Endothelial cell of umbilical vein (primary cell): Measurements from ENCODE around the gene VPS37C.

Experiments used
- CTCF ChIP-seq, 2 donors: IDR thresholded peaks; 1 replicate in 1 of 2; 2 replicates in 1 of 2; pipeline ENCODE4 v1.5.1; 2011; ENCODE audit warnings: low read length in 2 of 2, mild to moderate bottlenecking in 2 of 2, moderate library complexity in 2 of 2, control low read depth in 1 of 2, inconsistent platforms in 1 of 2, low read depth in 1 of 2; ENCODE audit not compliant: insufficient read depth in 1 of 2; ENCODE audit errors: extremely low read depth in 1 of 2
- EZH2 ChIP-seq: IDR thresholded peaks from 2 replicates; pipeline ENCODE4 v1.6.1; 2012; ENCODE audit warnings: borderline replicate concordance, low read depth, mild to moderate bottlenecking, moderate library complexity, low read length, inconsistent platforms; ENCODE audit not compliant: severe bottlenecking
- GATA2 ChIP-seq: IDR thresholded peaks from 2 replicates; pipeline ENCODE4 v1.7.0; 2011; ENCODE audit warnings: low read depth, mild to moderate bottlenecking, moderate library complexity, mixed read lengths, low read length; ENCODE audit not compliant: insufficient read length, insufficient read depth
- POLR2A ChIP-seq: IDR thresholded peaks from 2 replicates; pipeline ENCODE4 v1.6.1; 2012; ENCODE audit warnings: low read depth, mild to moderate bottlenecking, control low read depth, low read length

- TF ChIP-seq CTCF (IDR thresholded peaks at IDR 0.05; ENCODE audit: extremely low read depth in 1 of 2, insufficient read depth in 1 of 2, low read depth in 1 of 2, low read length in 2 of 2) (no peak), GATA2 (no peak), POLR2A (no peak), EZH2 (no peak)
Observed at GRCh38 chr11:61172356-61172755, 11.1 kb upstream of the VPS37C start.
